ENCODE measurements around the gene TOX2.

Gene TOX2

DNA sequence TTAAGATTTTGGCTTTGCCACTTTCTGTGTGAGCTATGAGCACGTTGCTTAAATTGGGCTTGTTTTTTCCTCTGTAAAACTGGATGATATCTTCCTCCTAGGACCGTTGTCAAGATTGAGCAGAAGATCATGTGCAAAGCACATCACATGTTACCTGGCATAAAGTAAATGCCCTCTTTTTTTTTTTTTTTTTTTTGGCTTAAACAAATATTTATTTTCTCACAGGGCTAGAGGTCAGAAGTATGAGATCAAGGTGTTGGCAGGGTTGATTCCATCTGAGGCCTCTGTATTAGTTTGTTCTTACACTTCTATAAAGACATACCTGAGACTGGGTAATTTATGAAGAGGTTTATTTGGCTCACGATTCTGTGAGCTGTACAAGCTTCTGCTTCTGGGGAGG lies 42.7 kb downstream of the TOX2 start:
- no peak for DNase-seq (ENCODE audit: low spot score)

DNA sequence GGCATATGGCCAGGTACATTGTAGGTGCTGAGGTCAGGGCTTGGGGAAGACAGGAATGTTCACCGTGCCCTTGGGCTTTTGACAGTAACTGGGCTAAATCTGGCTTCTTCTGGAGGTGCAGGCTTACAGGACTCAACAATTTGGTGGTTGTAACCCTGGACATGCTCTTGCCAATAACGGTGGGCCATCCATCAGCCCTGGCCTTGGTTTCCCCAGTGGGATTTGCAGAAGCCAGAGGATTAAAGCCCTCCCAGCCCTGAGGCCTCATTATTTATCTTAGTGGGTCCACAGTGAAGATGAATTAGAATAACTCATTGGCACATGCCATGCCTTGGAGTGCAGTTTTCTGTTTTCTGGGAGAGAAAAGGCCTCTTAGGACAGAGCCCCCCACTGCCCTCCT lies 44.0 kb downstream of the TOX2 start:
- DNase-seq (ENCODE audit: low spot score) = no peak

DNA sequence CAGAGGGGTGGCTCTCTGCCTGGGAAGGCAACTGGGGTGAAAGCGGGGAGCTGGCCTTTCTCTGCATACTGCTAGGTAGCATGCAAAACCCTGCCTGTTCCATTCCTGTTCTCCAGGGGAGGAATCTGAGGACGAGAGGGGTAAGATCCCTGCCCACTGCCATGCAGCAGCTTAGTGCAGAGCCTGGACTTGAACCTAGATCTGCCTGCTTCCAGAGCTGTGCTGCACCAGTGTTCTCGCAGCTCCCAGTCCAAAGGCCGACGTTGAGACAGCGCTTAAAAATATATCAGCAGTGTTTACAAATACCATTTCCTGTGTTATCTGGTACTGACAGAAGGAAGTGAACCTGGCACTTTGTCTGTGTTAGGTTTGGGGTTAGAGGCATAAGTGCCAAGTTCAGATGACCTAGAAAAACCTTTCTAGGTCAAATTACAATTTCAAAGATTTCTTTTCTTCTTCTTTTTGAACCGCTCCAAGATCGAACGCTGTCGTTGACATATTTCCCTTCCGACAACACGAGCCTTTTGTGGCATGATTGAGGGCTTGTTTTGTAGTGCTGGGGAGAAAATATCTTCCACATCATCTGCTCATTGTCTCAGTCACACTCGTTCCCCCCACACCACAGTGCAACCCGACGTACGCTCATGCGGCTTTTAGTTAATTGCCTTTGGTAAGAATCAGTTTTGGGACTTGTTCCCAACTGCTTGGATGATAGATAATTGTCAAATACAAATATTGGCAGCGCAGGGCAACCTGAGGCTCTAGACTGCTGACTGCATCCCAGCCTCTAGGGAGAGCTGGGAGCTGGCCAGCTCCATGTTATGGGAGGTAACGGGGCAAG lies 44.6 kb downstream of the TOX2 start:
- no peak for DNase-seq (ENCODE audit: low spot score)

DNA sequence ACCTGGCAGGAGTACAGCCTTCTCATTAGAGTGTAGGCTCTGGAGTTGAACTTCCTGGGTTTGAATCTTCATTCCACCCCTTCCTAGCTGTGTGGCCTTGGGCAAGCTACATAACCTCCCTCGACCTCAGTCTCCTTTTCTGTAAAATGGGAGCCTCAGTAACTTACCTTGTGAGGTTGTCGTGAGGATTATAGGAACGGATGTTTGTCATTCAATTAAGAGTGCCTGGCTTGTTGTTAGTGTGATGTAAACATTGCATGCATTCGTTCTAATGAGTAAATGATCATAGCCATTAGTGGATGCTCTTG lies 45.2 kb downstream of the TOX2 start:
- DNase-seq (ENCODE audit: low spot score) = no peak

DNA sequence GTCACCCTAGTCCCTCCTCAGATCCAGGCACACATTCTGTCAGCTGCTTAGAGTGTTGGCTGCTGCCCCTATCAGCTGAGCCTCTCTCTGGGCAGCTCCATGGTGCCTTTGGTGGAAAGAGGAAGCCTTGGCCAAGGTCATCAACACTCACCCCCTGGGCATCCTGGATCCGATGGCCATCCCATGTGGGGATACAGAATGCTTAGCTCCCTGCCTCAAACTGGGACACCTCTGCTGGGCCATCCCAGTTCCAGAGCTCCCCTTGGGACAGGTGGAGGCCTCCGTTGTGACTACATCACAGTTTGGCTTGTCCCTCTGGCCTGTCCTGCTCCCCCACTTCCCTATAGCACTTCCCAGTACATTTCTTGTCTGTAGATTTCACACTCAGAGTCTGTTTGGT lies 45.6 kb downstream of the TOX2 start:
- DNase-seq (ENCODE audit: low spot score) = no peak

DNA sequence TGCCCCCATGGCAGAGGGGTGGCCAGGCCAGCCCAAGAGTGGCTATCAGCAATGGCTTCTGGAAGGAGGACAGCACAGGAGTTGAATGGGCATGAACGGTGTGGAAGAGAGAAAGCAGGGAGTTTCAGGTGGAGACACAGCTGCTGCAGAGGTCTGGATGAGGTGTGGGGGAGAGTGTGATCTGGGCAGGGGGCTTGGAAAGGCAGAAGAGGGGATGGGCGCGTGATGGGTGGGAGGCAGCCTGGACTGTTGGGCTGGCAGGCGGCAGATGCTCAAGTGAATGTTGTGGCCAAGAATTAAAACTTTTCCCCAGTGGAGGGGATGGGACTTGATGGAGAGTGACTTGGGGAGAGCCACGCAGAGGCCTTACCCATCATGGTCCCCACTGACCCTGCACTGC lies 46.5 kb downstream of the TOX2 start:
- no peak for DNase-seq (ENCODE audit: low spot score)

DNA sequence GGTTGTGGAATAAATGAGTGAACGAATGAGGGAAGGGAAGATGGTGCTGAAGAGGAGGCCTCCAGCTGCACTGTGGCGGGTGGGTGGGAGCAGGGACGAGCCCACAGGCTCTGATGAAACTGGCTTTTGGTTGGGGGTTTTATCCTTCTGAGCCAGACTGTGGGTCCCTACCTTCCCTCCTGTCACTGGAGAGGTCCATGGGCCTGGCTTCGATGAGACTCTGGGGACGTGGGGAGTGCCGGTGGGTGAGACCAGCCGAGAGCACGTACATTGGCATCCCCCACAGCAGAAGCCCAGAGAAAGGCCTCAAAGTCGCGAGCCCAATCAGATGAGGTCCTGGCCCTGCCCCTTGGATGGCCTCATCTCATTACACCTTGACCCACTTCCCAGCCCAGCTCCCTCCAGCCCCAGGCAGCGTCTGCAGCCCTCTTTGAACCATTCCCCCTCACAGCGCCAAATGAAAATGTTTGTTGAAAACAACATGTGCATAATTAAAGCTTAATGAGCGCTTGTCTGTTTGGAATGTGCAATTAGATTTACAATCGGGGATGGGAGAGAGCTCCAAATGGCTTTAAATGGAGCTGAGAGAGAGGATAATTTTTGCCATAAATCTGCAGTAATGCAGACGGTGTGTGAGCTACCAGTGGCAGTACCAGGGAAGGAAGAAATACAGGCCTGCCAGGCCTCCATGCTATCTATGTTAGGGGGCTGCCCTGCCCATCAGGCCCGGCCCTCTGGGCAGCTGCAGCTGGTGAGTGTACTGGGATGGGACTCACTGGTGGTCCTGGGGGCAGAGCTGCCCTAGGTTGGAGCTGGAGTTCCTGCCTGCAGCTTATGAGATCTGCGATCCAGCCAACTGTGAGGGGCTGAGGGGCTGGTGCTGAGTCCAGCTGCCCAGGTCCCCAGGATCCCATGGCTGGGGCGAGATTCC lies 47.2 kb downstream of the TOX2 start:
- DNase-seq (ENCODE audit: low spot score) = no peak

DNA sequence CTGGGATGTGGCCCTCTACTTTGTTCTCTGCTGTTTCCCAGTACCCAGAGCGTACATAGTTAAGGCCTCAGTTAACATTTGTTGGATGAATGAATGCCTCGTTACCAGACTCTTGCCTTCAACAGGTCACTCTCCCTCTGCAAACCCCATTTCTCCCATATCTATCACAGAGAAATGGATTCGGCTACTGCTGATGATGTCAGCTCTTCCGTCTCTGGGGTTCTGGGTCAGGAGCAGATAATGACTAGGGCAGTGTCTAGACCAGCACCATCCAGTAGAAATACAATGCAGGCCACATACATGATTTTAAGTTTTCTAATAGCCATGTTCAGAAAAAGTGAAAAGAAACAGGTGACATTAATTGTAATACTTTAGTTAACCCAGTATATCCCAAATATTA lies 47.9 kb downstream of the TOX2 start:
- no peak for DNase-seq (ENCODE audit: low spot score)

DNA sequence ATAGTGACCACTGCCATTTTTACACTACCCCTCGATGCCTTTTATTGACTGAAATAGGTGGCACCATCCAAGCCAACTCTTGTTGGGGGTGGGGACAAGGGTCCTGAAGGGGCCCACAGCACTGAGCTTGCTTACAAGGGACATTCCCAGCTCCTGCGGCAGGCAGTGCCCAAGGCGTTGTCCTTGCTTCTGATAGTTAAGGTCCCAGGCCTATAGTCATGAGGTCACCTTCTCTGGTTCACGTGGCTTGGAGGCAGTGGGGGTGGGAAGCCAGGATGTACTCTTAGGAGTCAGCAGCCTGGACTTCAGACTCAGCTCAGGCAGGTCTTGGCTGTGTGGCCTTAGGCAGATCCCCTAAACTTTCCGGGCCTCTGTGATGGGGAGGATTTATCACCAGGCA lies 48.6 kb downstream of the TOX2 start:
- no peak for DNase-seq (ENCODE audit: low spot score)

DNA sequence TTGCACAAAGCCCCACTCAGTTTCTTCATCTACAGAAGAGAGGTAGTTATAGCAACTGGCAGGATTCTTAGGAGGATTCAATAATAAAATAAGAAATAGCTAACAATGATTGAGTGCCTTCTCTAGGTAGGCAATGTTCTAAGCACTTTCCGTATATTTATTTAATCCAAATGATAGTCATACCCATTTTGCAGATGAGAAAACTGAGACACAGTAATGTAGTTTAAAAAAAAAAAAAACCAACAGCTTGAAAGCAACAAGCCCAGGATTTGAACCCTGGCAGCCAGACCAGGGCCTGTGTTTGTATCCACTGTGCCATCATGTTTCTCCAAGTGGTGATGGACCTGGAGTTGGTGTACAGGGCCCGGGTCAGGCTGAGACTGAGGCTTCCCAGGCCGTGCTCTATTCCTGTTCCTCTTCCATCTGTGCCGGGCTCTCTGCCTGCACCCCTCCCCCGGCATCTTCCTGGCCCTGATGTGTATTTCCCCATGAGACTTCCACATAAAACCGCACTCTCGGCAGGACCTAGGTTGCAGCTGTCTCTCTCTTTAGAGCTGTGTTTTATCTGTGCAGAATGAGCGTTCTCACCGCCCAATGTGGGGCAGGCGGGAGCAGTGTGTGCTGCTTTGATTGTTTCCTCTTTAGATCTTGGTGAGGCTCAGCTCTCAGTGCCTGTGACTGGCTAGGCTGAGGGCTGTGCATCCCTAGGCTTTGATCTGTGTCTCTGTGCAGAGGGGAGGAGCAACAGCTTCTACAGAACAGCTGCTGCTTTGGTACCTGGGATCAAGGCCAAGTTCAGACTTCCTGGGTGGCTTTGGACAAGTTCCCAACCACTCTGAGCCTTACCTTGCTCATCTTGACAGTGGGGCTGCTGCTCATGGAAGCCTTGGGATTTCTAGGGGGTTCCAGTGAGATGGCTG lies 49.5 kb downstream of the TOX2 start:
- no peak for DNase-seq (ENCODE audit: low spot score)

DNA sequence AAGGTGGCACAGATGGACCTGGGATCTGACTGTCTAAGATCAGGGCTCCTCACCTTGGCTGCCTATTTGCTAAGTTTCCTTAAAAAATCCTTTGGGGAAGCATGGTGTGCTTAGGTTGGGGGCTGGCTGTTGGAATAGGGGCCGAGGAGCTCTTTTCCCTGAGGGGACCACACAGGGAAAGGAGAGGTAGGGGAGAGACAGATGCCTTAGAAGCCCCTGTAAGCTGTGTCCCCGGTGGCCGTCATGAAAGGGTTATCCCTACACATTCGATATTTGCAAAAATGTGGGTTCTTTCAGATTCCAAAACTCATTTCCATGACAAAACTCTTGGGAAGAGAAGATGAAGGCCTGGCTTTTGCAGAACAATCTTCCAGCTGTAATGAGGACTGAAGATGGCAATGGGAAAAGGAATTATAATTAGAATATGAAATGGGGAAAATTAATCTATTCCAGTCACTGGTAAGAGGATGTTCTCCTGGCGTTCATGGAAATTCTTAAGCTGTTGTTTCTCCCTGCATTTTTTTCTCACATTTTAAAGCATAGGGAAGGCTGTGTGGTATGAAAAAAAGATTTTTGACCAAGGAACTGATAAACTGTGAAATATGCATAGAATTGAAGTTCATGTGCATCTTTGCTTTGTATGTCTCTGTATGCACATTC lies 53.8 kb downstream of the TOX2 start:
- no peak for DNase-seq (ENCODE audit: low spot score)

DNA sequence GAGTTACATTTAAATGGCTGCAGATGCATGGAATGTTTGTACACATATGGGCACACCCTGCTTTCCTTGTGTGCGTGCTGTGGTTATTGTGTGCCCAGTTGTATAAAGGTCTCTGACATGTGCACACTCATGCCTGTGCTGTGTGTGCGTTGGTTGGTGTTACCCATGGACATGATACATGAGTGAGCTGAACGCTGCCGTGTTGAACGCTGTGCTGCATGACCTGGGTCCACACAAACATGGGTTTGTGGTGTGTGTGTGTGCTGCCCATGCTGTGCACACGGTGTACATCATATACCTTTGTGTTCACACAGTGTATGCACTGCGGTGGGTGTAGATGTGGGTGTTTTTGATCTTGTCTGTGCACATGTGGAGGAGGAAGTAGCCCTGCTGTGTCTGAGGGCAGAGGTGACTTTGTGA lies 54.4 kb downstream of the TOX2 start:
- DNase-seq (ENCODE audit: low spot score) = no peak

DNA sequence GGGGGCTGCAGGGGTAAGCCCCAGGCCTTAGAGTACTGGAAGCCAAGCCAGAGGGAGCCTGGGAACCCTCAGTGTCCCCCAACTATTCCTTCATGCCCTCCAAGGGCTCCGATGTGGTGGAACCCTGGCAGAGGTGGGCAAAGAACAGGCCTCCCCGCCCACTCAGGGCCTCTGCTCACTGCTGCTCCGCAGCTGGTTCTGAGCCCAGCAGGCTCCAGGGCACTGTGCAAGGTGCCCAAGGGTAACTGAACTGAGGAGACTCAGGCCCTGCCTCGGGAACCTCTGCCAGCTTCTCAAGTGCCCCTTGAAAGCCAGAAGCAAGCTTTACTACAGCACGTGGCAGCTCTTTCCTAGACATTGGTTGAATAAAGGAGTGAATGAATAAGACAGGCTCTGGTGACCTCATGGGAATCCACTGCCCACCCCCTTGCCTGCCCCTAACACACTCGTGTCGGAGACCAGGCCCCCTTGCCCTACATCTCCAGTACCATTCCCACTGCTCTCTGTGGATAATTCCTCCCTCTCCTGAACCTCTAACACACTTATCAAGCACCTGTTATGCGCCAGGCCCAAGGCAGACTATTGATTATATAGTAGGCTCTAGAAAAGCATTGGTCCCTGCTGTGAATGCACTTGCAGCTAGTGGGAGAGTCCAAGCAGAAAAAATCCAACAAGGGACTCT lies 55.0 kb downstream of the TOX2 start:
- no peak for DNase-seq (ENCODE audit: low spot score)

DNA sequence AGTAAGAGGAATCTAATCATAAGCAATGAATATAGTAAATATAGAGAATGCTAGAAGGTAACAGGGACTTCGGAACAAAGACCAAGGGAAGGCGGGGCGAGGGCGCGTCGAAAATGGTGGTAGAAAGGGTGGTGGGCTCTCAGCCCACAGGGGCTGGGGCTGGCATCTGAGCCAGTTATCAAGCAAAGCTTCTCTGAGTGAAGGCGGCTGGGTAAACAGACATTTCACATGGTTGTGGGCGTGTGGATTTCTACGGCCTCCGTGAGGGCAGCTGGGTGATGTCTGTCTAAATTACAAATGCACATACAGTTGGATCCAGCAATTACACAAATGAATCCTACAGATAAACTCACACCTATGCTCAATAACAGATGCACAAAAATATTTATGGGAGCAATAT lies 56.6 kb downstream of the TOX2 start:
- no peak for DNase-seq (ENCODE audit: low spot score)

DNA sequence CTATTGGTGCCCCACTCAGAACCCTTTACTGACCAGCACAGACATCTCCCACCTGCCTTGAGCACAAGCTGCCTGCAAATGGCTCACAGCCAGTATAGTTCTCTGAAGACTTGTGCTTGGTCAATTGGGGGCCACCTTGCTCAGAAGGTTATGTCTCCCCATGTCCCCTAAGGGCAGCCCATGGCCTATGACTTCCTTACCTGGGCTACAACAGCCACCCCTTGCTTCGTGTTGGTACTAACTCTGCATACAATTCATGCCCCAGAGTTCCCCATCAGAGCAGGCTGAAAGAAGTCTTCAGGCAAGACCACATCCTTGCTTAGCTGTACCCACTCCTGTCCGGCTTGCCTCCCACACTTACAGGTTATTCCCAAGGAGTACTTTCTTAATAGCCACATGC lies 57.4 kb downstream of the TOX2 start:
- no peak for DNase-seq (ENCODE audit: low spot score)

DNA sequence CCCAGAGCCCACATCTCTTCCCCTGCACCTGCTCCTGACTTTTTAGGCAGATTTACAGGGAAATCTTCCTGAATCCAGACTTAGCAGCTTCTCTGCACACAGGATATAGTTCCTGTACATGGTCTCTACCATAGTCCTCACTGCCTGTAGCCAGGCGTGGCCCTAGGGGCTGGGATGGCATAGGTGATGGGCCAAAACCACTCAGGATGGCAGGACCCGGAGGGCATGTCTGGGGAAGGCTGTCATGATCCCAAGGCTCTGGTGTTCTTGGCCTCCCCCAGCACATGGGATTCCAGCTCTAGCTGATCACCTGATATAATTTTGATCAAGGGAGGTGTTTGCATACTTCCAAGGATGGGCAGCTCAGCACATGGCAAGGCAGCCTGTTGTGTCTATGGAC lies 58.0 kb downstream of the TOX2 start:
- no peak for DNase-seq (ENCODE audit: low spot score)

DNA sequence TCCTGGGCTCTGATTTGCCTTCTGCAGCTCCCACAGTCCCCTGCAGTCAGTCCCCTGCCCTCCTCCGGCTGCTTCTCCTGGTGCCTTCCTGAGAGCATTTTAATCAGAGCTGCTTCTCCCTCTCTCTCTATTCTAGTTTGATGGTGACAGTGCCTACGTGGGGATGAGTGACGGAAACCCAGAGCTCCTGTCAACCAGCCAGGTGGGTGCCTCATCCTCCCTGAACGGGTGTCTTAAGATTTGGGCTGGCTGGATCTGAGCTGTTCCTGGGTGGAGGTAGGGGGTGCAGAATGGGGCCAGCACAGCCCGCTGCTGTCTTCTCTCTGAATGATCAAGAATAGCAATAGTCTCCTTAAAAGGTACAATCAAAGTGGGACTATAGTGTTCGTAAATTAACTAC lies 58.6 kb downstream of the TOX2 start:
- DNase-seq (ENCODE audit: low spot score) = no peak

DNA sequence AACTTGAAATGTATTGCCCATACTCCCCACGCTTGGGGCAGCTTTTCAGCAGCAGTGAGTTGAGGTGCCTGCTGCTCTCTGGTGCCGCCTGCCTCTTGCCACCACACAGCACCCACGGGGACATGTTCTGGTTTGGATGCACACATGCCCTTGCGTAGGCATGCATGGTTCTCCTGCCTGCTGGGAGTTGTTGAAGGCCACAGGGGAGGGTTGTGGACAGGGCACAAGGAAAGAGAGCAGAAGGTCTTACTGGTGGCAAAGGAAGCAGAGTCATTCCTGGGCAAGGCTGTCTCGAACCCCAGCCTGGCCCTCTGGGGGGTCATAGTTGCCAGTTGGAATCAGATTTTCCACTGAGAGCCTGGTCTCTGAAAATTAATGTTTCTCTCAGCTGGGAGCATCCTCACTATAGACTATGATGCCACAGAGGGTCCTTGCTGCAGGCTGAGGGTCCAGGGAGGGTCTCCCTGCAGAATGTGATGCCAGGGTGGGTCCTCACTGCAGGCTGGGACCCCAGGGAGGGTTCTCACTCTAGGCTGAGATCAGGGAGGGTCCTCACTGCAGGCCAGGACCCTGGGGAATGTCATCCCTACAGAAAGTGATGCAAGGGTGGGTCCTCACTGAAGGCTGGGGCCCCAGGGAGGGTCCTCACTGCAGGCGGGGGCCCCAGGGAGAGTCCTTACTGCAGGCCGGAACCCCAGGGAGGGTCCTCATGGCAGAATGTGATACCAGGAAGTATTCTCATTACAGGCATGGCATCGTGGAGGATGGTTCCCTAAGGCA lies 59.2 kb downstream of the TOX2 start:
- no peak for DNase-seq (ENCODE audit: low spot score)

DNA sequence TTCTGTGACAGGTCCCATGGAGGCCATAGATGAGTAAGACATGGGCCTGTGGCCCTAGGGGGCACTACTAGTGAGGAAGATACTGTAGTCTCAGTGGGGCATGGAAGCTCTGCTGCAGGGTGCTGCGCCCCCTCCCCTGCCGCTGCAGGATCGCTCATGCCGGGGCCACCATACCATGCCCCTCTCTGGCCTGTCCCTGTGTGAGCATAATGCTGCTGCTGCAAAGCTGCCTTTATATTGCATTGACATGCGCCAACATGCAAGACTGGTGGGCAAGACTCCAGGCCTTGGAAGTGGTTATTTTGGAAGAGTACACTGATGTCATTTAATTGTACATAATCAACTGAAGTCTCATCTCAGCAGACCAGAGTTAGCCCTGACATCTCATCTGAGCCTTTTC lies 60.0 kb downstream of the TOX2 start:
- DNase-seq (ENCODE audit: low spot score) = no peak

DNA sequence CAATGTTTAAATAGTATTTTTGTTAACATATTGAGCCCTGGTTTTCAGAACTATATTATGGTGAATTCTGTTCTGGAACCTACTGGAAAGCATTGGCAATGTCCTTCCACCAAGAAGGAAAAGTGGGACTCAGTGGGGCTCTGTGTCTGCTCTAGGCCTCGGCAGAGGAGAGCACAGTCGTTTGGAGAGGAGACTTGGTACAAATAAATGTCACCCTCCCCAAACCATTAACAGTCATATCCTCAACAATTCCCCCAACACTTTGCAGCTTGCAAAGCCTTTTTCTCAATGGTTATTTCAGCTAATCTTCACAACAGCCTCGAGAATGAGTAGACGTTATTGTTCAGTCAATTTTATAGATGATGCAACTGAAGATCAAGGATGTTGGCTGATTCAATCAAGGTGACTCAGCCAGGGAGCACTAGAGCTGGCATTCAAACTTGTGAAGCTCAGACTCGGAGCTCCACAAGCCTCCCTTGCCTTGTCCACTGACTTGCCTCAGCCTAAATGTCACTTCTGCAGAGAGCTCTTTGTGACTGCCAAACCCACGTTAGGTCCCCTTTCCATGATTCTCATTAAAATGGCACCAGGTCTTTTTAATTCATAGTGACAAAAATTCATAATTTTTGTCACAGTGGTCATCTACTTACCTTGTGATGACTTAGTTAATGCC lies 60.6 kb downstream of the TOX2 start:
- no peak for DNase-seq (ENCODE audit: low spot score)

Measured in ecto neural progenitor cell (in vitro differentiated cells).